ENCODE measurements around the gene ARFRP1. TPM values are rescaled to one million over a fixed set of nuclear protein-coding genes. Genes with fewer than 3 reads are reported as not detected.

ARFRP1 gene
- total and polyA plus RNA-seq, 2 donors (not counting 1 experiment from before 2014, with no cell fraction given): 41.0 to 75.5 TPM

DNA sequence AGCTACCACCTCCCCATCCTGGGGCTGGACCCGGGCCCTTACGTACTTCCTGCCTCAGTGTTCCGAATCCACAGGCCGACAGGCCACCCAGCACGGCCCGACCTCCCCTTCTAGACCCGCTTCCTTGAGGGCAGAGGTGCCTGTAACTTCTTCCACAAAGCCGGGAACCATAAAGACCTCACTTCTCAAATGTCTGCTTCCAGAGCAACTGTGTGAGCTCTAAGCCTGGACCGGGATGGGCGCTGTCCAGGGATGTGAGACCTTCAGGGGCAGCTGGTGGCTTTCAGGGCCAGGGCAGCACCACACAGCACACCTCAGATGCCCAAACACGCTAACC, 41.1 kb upstream of the ARFRP1 start:
- CTCF ChIA-PET: no interaction called here
- Histone ChIP-seq H2AFZ (ENCODE audit: insufficient read depth, low read depth, low read length, poor library complexity, severe bottlenecking) (no peak overlapping the region), H3K79me2 (ENCODE audit: control insufficient read depth, insufficient read depth, low read length) (no peaks in the 10 kb centered on the region), H3K9ac (ENCODE audit: low read length) (no peak overlapping the region), H3K4me2 (replicated peaks; ENCODE audit: low read depth, low read length, poor library complexity, severe bottlenecking) (no peak overlapping the region), H3K9me3 (ENCODE audit: control extremely low read depth in 1 of 3, control insufficient read depth in 2 of 3, insufficient read depth in 1 of 3, low read length in 2 of 3) (peaks cover 0 to 3% (median 0%) of the 10 kb centered on the region in 3 donors), H3K27me3 (replicated peaks in 1 of 4; ENCODE audit: control extremely low read depth in 1 of 4, control insufficient read depth in 3 of 4, insufficient read depth in 4 of 4, low read length in 3 of 4) (no peaks in the 10 kb centered on the region), H3K4me3 (ENCODE audit: control extremely low read depth in 1 of 5, extremely low read depth in 1 of 5, insufficient read depth in 1 of 5, low read depth in 2 of 5, low read length in 4 of 5) (no peak overlapping the region), H3K4me1 (ENCODE audit: control insufficient read depth in 2 of 2, insufficient read depth in 2 of 2, low read length in 2 of 2) (no peaks in the 10 kb centered on the region), H3K27ac (ENCODE audit: low read length in 2 of 2) (no peak overlapping the region), H4K20me1 (ENCODE audit: control insufficient read depth, insufficient read depth, low read length, poor library complexity, severe bottlenecking) (no peaks in the 10 kb centered on the region), H3K36me3 (replicated peaks in 1 of 2; ENCODE audit: control extremely low read depth in 1 of 2, control insufficient read depth in 1 of 2, extremely low read depth in 1 of 2, insufficient read depth in 2 of 2, low read length in 1 of 2) (no peaks in the 10 kb centered on the region)
- H3K4me1 Mint-ChIP-seq: no peaks in the 10 kb centered on the region
- no peaks in the 10 kb centered on the region for H3K9me3 Mint-ChIP-seq (ENCODE audit: insufficient read depth)
- POLR2A ChIA-PET: no interaction called here
- DNase-seq (no peak), ATAC-seq (ENCODE audit: low read depth) (no peak)
- 96% methylated on average over 10 of the region's 11 CpGs for WGBS (ENCODE audit: insufficient coverage)
- intact Hi-C loops (cut with micrococcal nuclease): no loop called here
- no peak overlapping the region for H3K4me3 Mint-ChIP-seq
- H3K27ac Mint-ChIP-seq: no peak overlapping the region
- H3K27me3 Mint-ChIP-seq: no peaks in the 10 kb centered on the region
- TF ChIP-seq EZH2 (IDR thresholded peaks at IDR 0.05; ENCODE audit: borderline replicate concordance, insufficient read depth, low read depth, low read length, poor library complexity, severe bottlenecking): no peak
- TF ChIP-seq, protein P1, sequence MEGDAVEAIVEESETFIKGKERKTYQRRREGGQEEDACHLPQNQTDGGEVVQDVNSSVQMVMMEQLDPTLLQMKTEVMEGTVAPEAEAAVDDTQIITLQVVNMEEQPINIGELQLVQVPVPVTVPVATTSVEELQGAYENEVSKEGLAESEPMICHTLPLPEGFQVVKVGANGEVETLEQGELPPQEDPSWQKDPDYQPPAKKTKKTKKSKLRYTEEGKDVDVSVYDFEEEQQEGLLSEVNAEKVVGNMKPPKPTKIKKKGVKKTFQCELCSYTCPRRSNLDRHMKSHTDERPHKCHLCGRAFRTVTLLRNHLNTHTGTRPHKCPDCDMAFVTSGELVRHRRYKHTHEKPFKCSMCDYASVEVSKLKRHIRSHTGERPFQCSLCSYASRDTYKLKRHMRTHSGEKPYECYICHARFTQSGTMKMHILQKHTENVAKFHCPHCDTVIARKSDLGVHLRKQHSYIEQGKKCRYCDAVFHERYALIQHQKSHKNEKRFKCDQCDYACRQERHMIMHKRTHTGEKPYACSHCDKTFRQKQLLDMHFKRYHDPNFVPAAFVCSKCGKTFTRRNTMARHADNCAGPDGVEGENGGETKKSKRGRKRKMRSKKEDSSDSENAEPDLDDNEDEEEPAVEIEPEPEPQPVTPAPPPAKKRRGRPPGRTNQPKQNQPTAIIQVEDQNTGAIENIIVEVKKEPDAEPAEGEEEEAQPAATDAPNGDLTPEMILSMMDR (IDR thresholded peaks at IDR 0.05): no peak

DNA sequence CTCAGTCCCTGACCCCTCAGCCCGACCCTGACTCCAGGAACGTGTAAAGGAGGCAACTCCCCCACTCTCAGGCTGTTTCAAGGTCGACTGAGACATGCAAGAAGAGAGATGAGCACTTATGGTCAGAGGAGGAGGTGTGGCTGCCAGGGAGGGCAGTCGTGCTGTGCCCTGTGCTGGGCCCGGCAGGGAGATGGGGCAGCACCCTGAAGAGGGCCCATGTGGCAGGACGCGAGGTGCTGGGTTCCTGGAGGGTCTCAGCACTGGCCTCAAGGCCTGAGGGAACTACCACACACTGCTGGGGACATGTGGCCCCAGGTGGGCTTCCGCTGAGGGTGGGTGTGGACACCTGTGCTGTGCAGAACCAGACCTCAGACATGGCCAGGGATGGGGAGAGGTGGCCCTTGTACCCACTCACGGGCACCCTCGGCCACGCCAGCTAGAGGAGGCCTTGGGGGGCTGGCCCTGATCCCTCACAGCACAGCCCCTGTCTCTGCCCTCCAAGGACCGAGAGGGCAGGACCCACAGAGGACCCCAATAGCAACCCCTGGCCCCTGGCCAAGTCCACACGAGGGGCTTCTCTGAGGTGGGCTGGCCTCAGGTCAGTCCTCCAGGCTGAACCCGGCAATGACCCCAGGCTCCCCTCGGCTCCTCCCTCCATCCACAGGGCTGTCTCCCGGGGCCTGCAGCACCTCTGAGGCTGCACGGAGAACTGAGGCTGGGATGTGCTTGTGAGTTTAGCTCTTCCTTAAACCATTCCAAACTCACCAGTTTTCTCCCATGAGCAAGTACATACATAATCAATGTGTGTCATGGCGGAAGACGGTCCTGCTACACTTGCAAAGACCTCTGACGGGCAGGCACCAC, 40.5 kb upstream of the ARFRP1 start:
- no peaks in the 10 kb centered on the region for H3K9me3 Mint-ChIP-seq (ENCODE audit: insufficient read depth)
- no peak overlapping the region for H3K9ac ChIP-seq (ENCODE audit: low read length)
- H3K4me1 ChIP-seq (ENCODE audit: control insufficient read depth in 2 of 2, insufficient read depth in 2 of 2, low read length in 2 of 2): no peaks in the 10 kb centered on the region
- DNase-seq (no peak), ATAC-seq (ENCODE audit: low read depth) (no peak)
- no peak overlapping the region for H3K4me3 ChIP-seq (ENCODE audit: control extremely low read depth in 1 of 5, extremely low read depth in 1 of 5, insufficient read depth in 1 of 5, low read depth in 2 of 5, low read length in 4 of 5)
- no peak overlapping the region for H3K27ac ChIP-seq (ENCODE audit: low read length in 2 of 2)
- 87% methylated on average over 14 of the region's 20 CpGs for WGBS (ENCODE audit: insufficient coverage)
- no peaks in the 10 kb centered on the region for H3K27me3 Mint-ChIP-seq
- ChIA-PET CTCF (no interaction called here), POLR2A (no interaction called here)
- H3K36me3 ChIP-seq (replicated peaks in 1 of 2; ENCODE audit: control extremely low read depth in 1 of 2, control insufficient read depth in 1 of 2, extremely low read depth in 1 of 2, insufficient read depth in 2 of 2, low read length in 1 of 2): peaks cover 0 to 1% of the 10 kb centered on the region in 2 experiments
- no peaks in the 10 kb centered on the region for H3K4me1 Mint-ChIP-seq
- no peaks in the 10 kb centered on the region for H3K79me2 ChIP-seq (ENCODE audit: control insufficient read depth, insufficient read depth, low read length)
- H3K27me3 ChIP-seq (replicated peaks in 1 of 4; ENCODE audit: control extremely low read depth in 1 of 4, control insufficient read depth in 3 of 4, insufficient read depth in 4 of 4, low read length in 3 of 4): no peaks in the 10 kb centered on the region
- intact Hi-C loops (cut with micrococcal nuclease): no loop called here
- H4K20me1 ChIP-seq (ENCODE audit: control insufficient read depth, insufficient read depth, low read length, poor library complexity, severe bottlenecking): no peaks in the 10 kb centered on the region
- H2AFZ ChIP-seq (ENCODE audit: insufficient read depth, low read depth, low read length, poor library complexity, severe bottlenecking): no peak overlapping the region
- H3K9me3 ChIP-seq (ENCODE audit: control extremely low read depth in 1 of 3, control insufficient read depth in 2 of 3, insufficient read depth in 1 of 3, low read length in 2 of 3): peaks cover 0 to 3% (median 0%) of the 10 kb centered on the region in 3 donors
- no peak overlapping the region for H3K27ac Mint-ChIP-seq
- H3K4me3 Mint-ChIP-seq: no peak overlapping the region
- no peak overlapping the region for H3K4me2 ChIP-seq (replicated peaks; ENCODE audit: low read depth, low read length, poor library complexity, severe bottlenecking)
- TF ChIP-seq, protein P1 (IDR thresholded peaks at IDR 0.05): no peak
- no peak for TF ChIP-seq EZH2 (IDR thresholded peaks at IDR 0.05; ENCODE audit: borderline replicate concordance, insufficient read depth, low read depth, low read length, poor library complexity, severe bottlenecking)
